Fibroblast of skin of abdomen (primary cell): ENCODE results near the gene TECTA.
"Not testable (repeated sequence)": the region's sequence is repeated elsewhere in the genome, so short reads cannot be mapped to it uniquely, and the experiment has no call there.

Experiments used
- DNase-seq: peaks from one replicate; pipeline ENCODE4 v3.0.0-alpha.2; 2013

The TECTA gene

DNA sequence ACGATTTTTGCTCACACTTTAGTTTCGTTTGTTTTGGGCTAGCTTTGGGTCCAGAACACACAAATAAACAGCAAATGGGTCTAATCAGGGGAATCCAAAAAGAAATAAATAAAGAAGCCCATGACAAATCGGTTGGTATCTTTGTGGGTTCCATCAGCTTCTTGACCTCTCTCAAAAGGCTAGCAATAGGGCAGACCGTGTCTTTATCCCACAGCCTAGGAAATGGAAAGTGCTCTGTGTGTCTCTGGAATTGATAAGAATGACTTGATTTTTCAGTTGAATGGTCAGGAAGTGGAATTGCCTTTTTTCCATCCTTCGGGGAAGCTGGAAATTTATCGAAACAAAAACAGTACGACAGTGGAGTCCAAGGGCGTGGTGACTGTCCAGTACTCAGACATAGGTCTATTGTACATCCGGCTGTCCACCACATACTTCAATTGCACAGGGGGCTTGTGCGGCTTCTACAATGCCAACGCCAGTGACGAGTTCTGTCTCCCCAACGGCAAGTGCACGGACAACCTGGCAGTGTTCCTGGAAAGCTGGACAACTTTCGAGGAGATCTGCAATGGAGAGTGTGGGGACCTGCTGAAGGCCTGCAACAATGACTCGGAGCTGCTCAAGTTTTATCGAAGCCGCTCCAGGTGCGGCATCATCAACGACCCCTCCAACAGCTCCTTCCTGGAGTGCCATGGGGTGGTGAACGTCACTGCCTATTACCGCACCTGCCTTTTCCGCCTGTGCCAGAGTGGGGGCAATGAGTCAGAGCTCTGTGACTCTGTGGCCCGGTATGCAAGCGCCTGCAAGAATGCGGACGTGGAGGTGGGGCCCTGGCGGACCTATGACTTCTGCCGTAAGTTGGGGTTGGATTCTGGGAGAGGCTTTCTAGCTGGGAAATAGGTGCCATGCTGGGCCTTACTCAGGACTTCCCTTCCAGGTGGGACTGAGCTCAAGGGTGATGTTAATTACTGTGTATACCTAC lies 28.6 kb downstream of the TECTA start:
- no peak for DNase-seq

DNA sequence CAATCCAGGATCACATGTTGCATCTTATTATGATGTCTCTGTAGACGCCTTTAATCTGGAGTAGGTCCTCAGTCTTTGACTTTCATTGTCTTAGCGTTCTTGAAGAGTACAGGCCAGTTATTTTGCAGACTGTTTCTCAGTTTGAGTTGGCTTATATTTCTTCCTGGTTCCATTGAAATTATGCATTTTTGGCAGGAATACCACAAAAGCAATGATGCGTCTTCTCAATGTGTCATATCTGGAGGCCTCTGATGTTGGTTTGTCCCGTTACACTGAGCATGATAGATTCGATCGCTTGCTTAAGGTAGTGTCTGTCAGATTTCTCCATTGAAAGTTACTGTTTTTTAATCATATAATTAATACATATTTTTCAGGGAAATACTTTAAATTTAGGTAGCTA lies 30.6 kb downstream of the TECTA start:
- no peak for DNase-seq

DNA sequence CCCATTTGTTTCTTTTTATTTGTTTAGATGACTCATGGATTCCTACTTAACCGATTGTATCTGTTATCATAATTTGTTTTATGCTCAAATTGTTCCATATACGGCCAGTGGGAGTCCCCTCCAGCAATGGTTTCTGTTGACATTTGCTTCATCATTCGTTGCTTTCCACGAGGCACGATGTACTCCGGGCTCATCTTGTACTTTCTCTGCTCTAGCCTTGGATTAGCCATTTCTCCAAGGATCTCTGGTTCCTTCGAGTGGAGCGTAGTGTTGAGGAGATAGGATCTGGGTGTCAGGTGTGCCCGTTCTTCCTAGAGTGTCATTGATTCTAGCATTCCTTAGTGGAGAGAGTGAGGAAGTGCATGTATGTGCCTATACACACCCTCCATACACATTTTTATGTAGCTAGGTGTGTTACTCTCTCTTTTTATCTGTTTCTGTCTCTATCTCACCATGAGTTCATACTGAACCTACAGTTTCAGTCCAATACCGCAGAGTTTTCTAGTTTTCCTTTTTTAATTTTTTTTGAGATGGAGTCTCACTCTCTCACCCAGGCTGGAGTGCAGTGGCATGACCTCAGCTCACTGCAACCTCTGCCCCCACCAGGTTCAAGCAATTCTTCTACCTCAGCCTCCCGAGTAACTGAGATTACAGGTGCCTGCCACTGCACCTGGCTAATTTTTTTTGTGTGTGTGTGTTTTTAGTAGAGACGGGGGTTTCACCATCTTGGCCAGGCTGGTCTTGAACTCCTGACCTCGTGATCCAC lies 31.4 kb downstream of the TECTA start:
- no peak for DNase-seq

DNA sequence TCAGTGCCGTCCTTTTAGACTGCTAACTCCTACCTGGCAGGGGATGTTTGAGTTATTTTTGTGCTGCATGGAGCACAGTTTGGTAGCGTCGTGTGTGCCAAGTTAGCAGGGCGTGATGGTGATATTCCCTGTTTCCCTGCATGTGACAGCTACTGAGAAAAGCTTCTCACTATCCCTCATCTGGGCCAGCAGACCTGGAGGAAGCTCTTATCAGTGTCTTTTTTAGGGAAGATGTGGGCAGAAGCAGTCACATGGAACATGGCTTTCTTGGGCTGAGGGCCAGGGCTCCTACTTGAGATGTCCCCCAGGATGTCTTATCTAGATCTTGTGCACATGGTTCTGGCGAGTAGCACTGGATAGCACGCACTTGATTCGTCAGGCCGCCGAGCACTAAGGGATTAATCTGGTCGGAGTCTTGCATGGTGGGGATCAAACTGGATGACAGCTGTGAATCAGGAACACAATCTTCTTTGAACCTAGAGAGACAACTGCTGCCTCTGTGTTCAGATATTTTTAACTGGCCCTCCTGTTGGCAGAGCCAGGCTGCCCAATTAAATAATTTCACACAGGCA lies 33.8 kb downstream of the TECTA start:
- no peak for DNase-seq

DNA sequence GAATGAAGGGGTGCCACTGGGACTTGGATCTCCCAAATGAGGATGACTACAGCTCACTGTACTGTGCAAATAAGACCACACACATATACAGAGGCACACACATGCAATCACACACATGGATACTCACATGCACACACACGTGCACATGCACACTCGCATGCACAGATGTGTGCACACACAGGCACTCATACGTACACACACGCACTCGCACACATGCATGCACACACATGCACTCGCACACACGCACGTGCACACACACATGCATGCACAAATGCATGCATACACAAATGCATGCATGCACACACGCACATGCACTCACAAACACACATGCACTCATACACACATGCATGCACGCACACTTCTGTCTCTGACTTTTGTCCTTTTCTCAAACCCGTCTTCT lies 36.0 kb downstream of the TECTA start:
- no peak for DNase-seq

DNA sequence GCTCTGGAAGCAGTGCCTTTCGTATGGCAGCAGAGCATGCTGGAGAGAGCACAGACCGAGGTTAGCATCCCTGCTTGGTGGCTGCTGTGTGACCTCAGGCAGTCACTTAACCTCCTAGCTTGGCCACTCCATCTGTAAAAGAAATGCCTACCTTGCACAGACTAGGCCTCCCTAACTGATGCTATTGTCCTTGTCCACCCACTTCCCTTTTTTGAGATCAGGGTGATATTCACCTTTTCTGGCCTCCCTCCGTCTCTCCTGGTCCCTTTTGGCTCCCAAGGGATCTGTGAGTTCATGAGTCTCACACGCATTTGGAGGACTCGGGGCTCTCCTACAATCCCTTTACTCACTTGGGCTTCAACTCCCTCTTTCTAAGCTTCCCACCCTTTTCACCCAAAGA lies 37.2 kb downstream of the TECTA start:
- no peak for DNase-seq

DNA sequence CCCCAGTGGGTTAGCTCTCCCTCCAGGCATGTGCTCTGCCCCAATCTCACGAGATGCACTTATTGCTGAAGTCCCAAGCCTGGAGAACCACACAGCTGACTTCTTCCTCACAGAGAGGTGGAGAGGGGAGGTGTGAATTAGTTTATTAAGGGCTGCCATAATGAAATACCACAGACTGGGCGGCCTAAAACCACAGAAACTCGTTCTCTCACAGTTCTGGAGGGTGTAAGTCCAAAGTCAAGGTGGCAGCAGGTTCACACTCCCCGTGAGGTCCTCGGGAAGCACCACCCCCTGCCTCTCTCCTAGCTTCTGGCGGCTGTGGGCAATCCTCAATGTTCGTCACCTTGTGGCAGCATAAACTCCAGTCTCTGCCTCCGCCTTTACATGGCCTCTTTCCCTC lies 39.3 kb downstream of the TECTA start:
- no peak for DNase-seq

DNA sequence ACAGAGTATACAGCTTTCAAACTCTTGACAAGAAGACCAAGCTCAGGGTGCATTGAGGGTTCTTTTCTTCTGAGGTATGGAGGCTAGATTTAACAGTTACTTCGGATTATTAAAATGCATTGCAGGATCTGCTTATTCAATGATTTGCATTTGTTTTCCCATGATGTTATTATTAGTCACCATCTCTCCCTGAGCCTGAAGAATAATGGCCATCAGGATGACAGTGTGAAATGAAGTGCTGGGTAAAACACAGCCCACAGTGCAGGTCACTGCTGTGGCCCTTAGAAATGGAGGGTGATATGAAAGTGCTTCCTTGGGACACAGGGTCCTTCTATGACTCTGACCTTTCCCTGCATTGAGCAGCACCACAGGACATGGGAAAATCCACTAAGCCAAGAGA lies 40.0 kb downstream of the TECTA start:
- peak; percentile 4 for DNase-seq

DNA sequence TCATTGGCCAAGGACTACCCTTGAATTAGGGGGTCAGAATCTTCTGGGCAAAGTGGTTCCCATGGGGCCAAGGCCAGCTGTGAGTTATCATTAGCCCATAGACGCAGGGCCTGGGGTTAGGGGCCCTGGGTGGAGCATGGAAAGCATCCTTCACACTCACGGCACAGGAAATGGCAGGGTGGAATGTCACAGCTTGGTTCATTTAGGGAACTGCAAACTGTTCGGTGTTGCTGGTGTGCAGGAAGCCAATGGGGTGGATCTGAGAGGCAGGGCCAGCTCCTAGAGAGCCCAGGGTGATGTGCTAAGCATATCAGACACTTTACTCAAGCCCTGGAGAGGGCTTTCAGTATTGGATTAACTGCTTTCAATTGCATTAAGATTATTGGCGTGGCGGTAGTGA lies 42.9 kb downstream of the TECTA start:
- no peak for DNase-seq

DNA sequence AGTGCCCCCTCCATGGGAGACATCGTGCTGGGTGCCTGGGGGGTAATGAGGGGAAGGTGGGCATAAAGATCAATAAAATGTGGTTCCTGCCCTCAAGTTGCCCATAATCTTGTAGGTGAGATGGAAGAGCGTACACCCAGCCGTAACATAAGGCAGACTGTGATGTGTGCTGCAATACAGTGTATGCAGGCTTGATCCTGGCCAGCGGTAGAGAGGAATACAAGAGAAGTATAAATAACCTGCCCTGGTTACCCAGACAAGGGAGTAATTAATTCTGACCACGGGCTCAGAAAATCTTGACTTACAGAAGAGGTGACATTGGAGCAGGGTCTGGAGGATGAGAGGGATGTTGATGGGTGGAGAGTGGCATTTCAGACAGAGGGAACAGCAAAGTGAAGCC lies 43.7 kb downstream of the TECTA start:
- no peak for DNase-seq

DNA sequence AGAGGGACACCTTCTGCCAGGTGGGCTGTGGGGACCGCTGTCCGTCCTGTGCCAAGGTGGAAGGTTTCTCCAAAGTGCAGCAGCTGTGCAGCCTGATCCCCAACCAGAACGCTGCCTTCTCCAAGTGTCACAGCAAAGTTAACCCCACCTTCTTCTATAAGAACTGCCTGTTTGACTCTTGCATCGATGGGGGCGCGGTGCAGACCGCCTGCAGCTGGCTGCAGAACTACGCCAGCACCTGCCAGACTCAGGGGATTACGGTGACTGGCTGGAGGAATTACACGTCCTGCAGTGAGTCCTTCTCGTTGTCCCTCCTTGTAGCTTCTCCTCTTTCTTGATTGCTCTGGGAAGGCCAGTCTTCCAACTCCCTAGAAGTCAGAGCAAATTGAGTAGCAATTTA lies 44.8 kb downstream of the TECTA start:
- DNase-seq: no peak

DNA sequence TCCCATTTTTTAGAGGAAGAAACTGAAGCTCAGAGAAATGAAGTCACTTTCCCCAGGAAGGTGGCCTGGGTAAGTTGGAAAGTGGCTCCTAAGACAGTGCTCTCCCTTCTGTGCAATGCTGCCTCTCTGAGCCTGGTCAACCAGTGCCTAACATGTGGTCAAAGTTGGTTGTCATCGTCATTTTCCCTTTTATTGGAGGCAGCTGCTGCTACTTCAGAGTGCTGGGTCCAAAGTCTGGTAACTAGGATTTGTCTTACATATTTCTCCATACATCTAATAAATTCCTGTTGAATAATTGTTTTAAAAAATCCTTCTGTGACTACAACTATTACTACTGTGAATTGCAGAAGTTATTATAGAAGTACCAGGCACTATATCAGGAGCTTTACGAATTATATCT lies 48.1 kb downstream of the TECTA start:
- DNase-seq: no peak

DNA sequence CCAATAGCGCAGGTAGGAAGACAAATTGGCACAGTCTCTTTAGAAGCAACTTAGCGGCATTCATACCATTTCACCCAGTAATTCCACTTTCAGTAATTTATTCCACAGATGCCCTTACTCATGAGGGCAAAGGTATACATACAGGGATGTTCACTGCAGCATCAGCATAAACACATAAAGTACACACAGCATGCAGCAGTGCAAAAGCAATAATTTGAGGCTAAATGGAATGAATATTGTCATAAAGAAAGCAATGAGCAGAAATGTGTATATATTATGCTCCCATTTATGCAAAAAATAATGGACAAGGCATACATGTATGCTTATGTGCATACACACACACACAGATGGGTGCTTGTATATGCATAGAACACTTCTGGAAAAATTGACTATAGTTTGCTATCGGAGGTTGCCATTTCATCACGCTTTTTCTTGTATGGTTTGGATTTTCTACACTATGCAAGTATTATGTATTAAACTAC lies 50.2 kb downstream of the TECTA start:
- no peak for DNase-seq

DNA sequence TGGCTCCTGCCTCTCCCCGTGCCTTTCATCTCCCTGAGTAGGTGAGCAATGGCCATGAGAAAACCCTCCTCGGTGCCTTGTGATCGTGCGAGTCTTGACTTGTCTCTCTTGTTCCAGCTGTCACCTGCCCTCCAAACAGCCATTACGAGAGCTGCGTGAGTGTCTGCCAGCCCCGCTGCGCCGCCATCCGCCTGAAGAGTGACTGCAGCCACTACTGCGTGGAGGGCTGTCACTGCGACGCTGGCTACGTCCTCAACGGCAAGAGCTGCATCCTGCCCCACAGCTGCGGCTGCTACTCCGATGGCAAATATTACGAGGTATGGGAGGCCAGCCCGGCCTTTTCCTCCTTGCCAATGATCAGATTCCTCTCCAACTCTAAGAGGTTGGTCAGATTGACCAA lies 51.7 kb downstream of the TECTA start:
- no peak for DNase-seq

DNA sequence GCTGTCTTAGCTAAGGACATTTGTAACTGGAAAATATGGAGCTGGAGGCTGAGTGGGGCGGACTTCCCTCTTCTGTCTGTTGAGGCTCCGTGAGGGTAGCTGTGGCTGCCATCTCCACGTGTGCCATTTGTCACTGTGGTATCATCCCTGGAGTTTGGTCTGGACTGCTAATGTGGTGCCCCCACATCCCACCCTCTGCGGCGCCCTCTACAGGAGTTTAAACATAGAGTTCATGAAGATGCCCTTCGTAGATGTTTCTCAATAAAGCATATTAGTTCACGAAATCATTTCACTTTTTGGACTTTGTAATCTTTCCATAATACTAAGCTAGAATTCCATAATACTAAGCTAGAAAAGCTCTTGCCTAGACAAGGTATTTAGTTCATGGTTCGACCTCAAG lies 52.4 kb downstream of the TECTA start:
- no peak for DNase-seq

DNA sequence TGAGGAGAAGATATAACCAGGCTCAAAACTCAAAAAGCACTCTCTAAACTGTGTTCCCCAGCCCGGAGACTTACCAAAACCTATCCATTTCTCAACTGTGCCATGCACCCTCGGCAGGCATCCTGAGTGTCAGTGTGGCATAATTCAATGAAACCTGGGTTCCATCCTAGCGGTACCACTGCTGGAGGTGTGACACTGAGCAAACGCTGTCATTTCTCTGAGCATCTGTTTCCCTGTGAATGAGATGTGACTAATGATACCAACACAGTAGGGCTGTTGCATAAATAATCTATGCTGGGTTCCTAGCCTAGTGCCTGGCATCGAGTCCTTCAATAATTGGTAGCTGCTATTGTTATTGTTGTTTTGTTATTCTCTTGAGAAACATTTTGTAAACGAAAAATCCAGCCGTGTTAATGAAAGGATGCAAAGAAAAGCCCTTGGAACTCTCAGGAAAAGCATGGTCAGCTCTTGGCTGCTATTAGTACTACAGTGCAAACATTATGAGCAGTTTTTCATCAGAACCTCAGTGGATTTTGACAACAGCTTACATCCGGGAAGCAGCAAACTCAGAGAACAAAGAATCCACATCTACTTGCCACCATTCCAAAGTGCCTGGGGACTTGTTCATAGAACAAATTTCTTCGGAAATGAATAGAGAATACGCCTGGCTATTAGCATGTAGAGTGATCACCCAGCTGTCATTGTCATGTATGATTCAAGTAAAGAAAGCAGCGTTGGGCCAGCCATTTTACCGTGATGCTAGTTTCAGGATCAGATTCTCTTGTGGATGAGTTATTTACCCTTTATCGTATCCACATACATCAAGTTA lies 53.7 kb downstream of the TECTA start:
- DNase-seq: no peak

DNA sequence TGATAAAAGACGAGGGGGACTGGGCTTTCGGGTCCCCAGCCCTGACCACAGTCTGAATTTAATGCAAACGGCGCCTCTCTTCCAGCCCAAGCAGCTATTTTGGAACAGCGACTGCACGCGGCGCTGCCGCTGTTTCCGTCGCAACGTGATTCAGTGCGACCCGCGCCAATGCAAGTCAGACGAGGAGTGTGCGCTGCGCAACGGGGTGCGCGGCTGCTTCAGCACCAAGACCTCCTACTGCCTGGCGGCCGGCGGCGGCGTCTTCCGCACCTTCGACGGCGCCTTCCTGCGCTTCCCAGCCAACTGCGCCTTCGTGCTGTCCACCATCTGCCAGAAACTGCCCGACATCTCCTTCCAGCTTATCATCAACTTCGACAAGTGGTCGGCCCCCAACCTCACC lies 56.7 kb downstream of the TECTA start:
- DNase-seq: no peak

DNA sequence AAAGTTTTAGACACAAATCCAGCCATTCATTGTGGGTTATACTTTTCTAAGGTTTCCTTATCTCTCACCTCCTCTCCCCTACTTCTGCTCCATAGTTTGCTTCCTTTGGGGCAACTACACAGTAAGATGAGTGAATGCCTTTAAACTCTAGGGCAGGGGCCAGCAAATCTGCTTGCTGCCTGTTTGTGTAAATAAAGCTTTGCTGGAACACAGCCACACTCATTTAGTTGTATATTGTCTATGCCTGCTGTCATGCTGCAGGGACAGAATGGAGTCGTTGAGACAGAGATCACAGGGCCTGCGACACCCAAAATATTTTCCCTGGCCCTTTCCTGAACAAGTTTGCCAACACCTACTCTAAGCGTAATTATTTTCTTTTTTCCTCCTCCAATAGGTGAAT lies 58.7 kb downstream of the TECTA start:
- no peak for DNase-seq

DNA sequence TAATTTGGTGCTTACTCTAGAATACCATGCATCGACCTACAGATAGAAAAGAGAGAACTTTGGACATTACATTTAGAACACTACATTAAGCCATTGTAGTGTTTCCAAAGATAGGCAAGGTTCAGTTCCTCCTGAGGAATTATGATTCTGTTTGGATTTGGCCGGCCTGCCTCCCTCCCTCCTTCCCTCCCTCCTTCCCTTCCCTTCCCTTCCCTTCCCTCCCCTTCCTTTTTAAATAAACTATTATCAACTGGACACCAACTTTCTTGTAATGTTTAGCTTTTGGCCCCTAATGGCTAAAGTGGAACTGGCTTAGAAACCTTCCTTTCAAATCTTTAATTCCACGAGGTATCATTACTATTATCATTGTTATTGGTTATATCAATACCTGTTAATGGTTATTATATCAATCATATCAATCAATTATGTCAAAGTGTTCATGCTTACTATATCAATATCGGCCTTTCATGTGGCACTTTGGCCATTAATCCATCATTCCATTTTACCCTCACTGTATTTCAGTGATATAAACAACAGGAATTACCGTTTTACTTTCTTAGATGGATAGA lies 60.4 kb downstream of the TECTA start:
- DNase-seq: no peak

DNA sequence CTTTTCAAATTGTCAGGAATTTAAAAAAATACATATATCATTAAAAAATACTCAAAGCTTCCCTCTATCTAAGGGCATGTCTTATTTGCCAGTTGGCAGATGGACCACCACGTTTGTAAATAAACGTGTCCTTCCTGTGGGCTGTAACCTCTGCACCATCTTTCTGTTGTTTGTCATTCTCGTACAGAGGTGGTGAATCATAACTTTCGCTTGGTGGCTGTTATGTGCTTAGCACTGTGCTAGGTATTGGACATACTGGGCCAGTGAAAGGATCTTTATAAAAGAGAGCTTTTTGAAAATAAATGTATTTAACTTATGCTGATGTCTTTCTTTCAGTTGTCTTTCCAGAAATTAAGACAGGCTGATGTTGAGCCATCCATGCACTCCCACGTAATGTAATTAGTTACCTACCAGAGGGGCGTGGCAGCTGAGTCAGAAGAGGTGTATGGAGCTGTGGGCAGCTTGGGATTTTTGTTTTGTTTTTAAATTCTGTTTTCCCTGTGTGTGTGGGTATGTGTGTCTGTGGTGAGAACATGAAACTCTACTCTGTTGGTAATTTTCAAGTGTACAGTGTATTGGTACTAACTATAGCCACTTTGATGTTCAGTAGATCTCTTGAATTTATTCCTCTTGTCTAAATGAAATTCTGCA lies 62.7 kb downstream of the TECTA start:
- no peak for DNase-seq

DNA sequence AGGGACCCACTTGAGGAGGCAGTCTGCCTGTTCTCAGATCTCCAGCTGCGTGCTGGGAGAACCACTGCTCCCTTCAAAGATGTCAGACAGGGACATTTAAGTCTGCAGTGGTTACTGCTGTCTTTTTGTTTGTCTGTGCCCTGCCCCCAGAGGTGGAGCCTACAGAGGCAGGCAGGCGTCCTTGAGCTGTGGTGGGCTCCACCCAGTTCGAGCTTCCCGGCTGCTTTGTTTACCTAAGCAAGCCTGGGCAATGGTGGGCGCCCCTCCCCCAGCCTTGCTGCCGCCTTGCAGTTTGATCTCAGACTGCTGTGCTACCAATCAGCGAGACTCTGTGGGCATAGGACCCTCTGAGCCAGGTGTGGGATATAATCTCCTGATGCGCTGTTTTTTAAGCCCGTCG lies 76.6 kb downstream of the TECTA start:
- not testable (repeated sequence) for DNase-seq

DNA sequence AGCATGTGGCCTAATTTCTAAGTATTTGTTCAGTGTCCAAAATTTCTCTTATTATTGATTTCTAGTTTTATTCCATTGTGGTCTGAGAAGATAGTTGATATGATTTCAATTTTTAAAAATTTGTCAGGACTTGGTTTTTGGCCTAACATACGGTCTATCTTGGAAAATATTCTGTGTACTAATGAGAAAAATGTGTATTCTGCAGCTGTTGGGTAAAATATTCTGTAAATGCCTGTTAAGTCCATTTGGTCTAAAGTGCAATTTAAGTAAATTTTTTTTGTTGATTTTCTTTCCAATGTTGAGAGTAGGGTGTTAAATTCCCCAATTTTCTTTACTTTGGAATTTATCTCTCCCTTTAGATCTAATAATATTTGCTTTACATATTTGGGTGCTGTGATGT lies 78.3 kb downstream of the TECTA start:
- DNase-seq: no peak
